Measurements from ENCODE around the gene PRKD2.
A peak's percentile ranks its signal among the peaks of the same experiment; 100 is the strongest.

PRKD2 gene

GRCh38 chr19:46723471-46723870 is 6.6 kb upstream of the PRKD2 start:
- no peaks in the 10 kb centered on the region for H3K27me3 Mint-ChIP-seq (ENCODE audit: low read depth)
- H3K4me1 Mint-ChIP-seq (ENCODE audit: low read depth): peaks cover 18% of the 10 kb centered on the region
- no peaks in the 10 kb centered on the region for H3K9me3 Mint-ChIP-seq
- H3K36me3 Mint-ChIP-seq (ENCODE audit: low read depth): peaks cover 41% of the 10 kb centered on the region
- H3K27ac Mint-ChIP-seq: no peak overlapping the region
- H3K4me3 Mint-ChIP-seq: no peak overlapping the region

GRCh38 chr19:46723023-46723461 is 6.1 kb upstream of the PRKD2 start:
- Mint-ChIP-seq H3K27ac (no peak overlapping the region), H3K27me3 (ENCODE audit: low read depth) (no peaks in the 10 kb centered on the region), H3K9me3 (no peaks in the 10 kb centered on the region), H3K4me3 (no peak overlapping the region), H3K36me3 (ENCODE audit: low read depth) (peaks cover 44% of the 10 kb centered on the region), H3K4me1 (ENCODE audit: low read depth) (peaks cover 22% of the 10 kb centered on the region)

GRCh38 chr19:46722421-46723022 is 5.6 kb upstream of the PRKD2 start:
- peaks cover 44% of the 10 kb centered on the region for H3K36me3 Mint-ChIP-seq (ENCODE audit: low read depth)
- H3K9me3 Mint-ChIP-seq: no peaks in the 10 kb centered on the region
- no peak overlapping the region for H3K27ac Mint-ChIP-seq
- no peaks in the 10 kb centered on the region for H3K27me3 Mint-ChIP-seq (ENCODE audit: low read depth)
- peaks cover 27% of the 10 kb centered on the region for H3K4me1 Mint-ChIP-seq (ENCODE audit: low read depth)
- no peak overlapping the region for H3K4me3 Mint-ChIP-seq

GRCh38 chr19:46722004-46722380 is 5.1 kb upstream of the PRKD2 start:
- Mint-ChIP-seq H3K27me3 (ENCODE audit: low read depth) (no peaks in the 10 kb centered on the region), H3K36me3 (ENCODE audit: low read depth) (peaks cover 41% of the 10 kb centered on the region), H3K27ac (peak overlapping the region; percentile 72), H3K4me1 (ENCODE audit: low read depth) (peaks cover 27% of the 10 kb centered on the region), H3K9me3 (no peaks in the 10 kb centered on the region), H3K4me3 (no peak overlapping the region)

- no peak overlapping the region for H3K4me3 Mint-ChIP-seq
- no peaks in the 10 kb centered on the region for H3K9me3 Mint-ChIP-seq
- H3K27me3 Mint-ChIP-seq (ENCODE audit: low read depth): no peaks in the 10 kb centered on the region
- H3K4me1 Mint-ChIP-seq (ENCODE audit: low read depth): peaks cover 27% of the 10 kb centered on the region
- H3K27ac Mint-ChIP-seq: no peak overlapping the region
- peaks cover 39% of the 10 kb centered on the region for H3K36me3 Mint-ChIP-seq (ENCODE audit: low read depth)
Observed at GRCh38 chr19:46721269-46722003, 4.5 kb upstream of the PRKD2 start.

GRCh38 chr19:46720503-46721239 is 3.8 kb upstream of the PRKD2 start:
- Mint-ChIP-seq H3K27ac (no peak overlapping the region), H3K36me3 (ENCODE audit: low read depth) (peaks cover 39% of the 10 kb centered on the region), H3K9me3 (no peaks in the 10 kb centered on the region), H3K4me3 (no peak overlapping the region), H3K27me3 (ENCODE audit: low read depth) (no peaks in the 10 kb centered on the region), H3K4me1 (ENCODE audit: low read depth) (peaks cover 28% of the 10 kb centered on the region)

GRCh38 chr19:46719629-46720502 is 3.0 kb upstream of the PRKD2 start:
- H3K4me1 Mint-ChIP-seq (ENCODE audit: low read depth): peaks cover 32% of the 10 kb centered on the region
- no peaks in the 10 kb centered on the region for H3K27me3 Mint-ChIP-seq (ENCODE audit: low read depth)
- no peaks in the 10 kb centered on the region for H3K9me3 Mint-ChIP-seq
- no peak overlapping the region for H3K27ac Mint-ChIP-seq
- peaks cover 43% of the 10 kb centered on the region for H3K36me3 Mint-ChIP-seq (ENCODE audit: low read depth)
- no peak overlapping the region for H3K4me3 Mint-ChIP-seq

- Mint-ChIP-seq H3K27ac (peak overlapping the region; percentile 4), H3K4me1 (ENCODE audit: low read depth) (peaks cover 32% of the 10 kb centered on the region), H3K27me3 (ENCODE audit: low read depth) (no peaks in the 10 kb centered on the region), H3K9me3 (no peaks in the 10 kb centered on the region), H3K4me3 (peak overlapping the region; percentile 96), H3K36me3 (ENCODE audit: low read depth) (peaks cover 37% of the 10 kb centered on the region)
Observed at GRCh38 chr19:46718934-46719622, 2.2 kb upstream of the PRKD2 start.

GRCh38 chr19:46718157-46718933 is 1.4 kb upstream of the PRKD2 start:
- Mint-ChIP-seq H3K9me3 (no peaks in the 10 kb centered on the region), H3K4me3 (peak overlapping the region; percentile 96), H3K27me3 (ENCODE audit: low read depth) (no peaks in the 10 kb centered on the region), H3K27ac (peak overlapping the region; percentile 94), H3K4me1 (ENCODE audit: low read depth) (peaks cover 36% of the 10 kb centered on the region), H3K36me3 (ENCODE audit: low read depth) (peaks cover 37% of the 10 kb centered on the region)

GRCh38 chr19:46717716-46718143 is 816 bp upstream of the PRKD2 start:
- Mint-ChIP-seq H3K27me3 (ENCODE audit: low read depth) (no peaks in the 10 kb centered on the region), H3K9me3 (no peaks in the 10 kb centered on the region), H3K27ac (peak overlapping the region; percentile 94), H3K4me1 (ENCODE audit: low read depth) (peaks cover 37% of the 10 kb centered on the region), H3K4me3 (peak overlapping the region; percentile 96), H3K36me3 (ENCODE audit: low read depth) (peaks cover 37% of the 10 kb centered on the region)

GRCh38 chr19:46716672-46717033 is 261 bp downstream of the PRKD2 start:
- peaks cover 37% of the 10 kb centered on the region for H3K4me1 Mint-ChIP-seq (ENCODE audit: low read depth)
- H3K27me3 Mint-ChIP-seq (ENCODE audit: low read depth): no peaks in the 10 kb centered on the region
- H3K9me3 Mint-ChIP-seq: no peaks in the 10 kb centered on the region
- peaks cover 37% of the 10 kb centered on the region for H3K36me3 Mint-ChIP-seq (ENCODE audit: low read depth)
- H3K27ac Mint-ChIP-seq: peak overlapping the region; percentile 94
- peak overlapping the region; percentile 96 for H3K4me3 Mint-ChIP-seq

- peaks cover 38% of the 10 kb centered on the region for H3K4me1 Mint-ChIP-seq (ENCODE audit: low read depth)
- no peaks in the 10 kb centered on the region for H3K27me3 Mint-ChIP-seq (ENCODE audit: low read depth)
- H3K36me3 Mint-ChIP-seq (ENCODE audit: low read depth): peaks cover 34% of the 10 kb centered on the region
- H3K9me3 Mint-ChIP-seq: no peaks in the 10 kb centered on the region
- peak overlapping the region; percentile 96 for H3K4me3 Mint-ChIP-seq
- peak overlapping the region; percentile 94 for H3K27ac Mint-ChIP-seq
Observed at GRCh38 chr19:46715975-46716671, 791 bp downstream of the PRKD2 start.

GRCh38 chr19:46715620-46715974 is 1.3 kb downstream of the PRKD2 start:
- peaks cover 33% of the 10 kb centered on the region for H3K36me3 Mint-ChIP-seq (ENCODE audit: low read depth)
- H3K4me1 Mint-ChIP-seq (ENCODE audit: low read depth): peaks cover 36% of the 10 kb centered on the region
- H3K4me3 Mint-ChIP-seq: peak overlapping the region; percentile 96
- H3K27me3 Mint-ChIP-seq (ENCODE audit: low read depth): no peaks in the 10 kb centered on the region
- H3K27ac Mint-ChIP-seq: peak overlapping the region; percentile 86
- H3K9me3 Mint-ChIP-seq: no peaks in the 10 kb centered on the region

Measured in T-helper 1 cell treated with Interleukin-12 subunit alpha and Interleukin-12 subunit beta and Interleukin-4 antibody, amounts not matched to agents 30 μg/mL and 1 μg/mL, for 36 hours (primary cell).